ENCODE results near the gene PRR20E. TPM values are rescaled to one million over a fixed set of nuclear protein-coding genes. Genes with fewer than 3 reads are reported as not detected.
"Not testable (repeated sequence)": the region's sequence is repeated elsewhere in the genome, so short reads cannot be mapped to it uniquely, and the experiment has no call there.

Gene PRR20E
- not detected for polyA plus RNA-seq (2013, experiment 1 of 2)
- polyA plus RNA-seq (2013, experiment 2 of 2), result not detected

GRCh38 chr13:57166897-57167296, at the start of gene PRR20E:
Gene PRR20E (plus strand): TSS chr13:57167197. CDS start chr13:57167584, 387 bp downstream.
- H2AK5ac ChIP-seq (ENCODE audit: low read length, severe bottlenecking), result not testable (repeated sequence)
- no CpG with 5 or more reads among the region's 22 CpGs for WGBS

GRCh38 chr13:57123681-57124080, 43.3 kb upstream of the PRR20E start:
- no peak overlapping the region for H4K91ac ChIP-seq (ENCODE audit: low read length)
- H4K8ac ChIP-seq (ENCODE audit: low read length), result no peak overlapping the region
- DNase-seq, result no peak
- no peak overlapping the region for H2BK15ac ChIP-seq (ENCODE audit: low read depth, poor library complexity, severe bottlenecking)
- H3K14ac ChIP-seq (ENCODE audit: low read length in 2 of 2), result no peak overlapping the region
- no peak overlapping the region for H3K4me2 ChIP-seq (ENCODE audit: low read length, poor library complexity, severe bottlenecking)
- 33% methylated on average over 1 of the region's 1 CpG for WGBS
- H3K4me1 ChIP-seq (ENCODE audit: control insufficient read depth, insufficient read depth, low read depth, low read length), result no peaks in the 10 kb centered on the region
- no peak overlapping the region for H2BK12ac ChIP-seq (ENCODE audit: low read length in 2 of 2)
- H3K9me3 ChIP-seq (ENCODE audit: control insufficient read depth, low read length), result no peaks in the 10 kb centered on the region
- H3K9ac ChIP-seq (ENCODE audit: low read length), result no peak overlapping the region
- H3K23ac ChIP-seq (ENCODE audit: low read length in 2 of 2), result no peak overlapping the region
- no peaks in the 10 kb centered on the region for H3K27me3 ChIP-seq (ENCODE audit: control insufficient read depth in 1 of 2, insufficient read depth in 1 of 2, low read length in 2 of 2)
- H3K27ac ChIP-seq (ENCODE audit: low read length, poor library complexity, severe bottlenecking), result no peak overlapping the region
- H3K4ac ChIP-seq (ENCODE audit: low read depth in 1 of 2, low read length in 2 of 2), result no peak overlapping the region
- no peak overlapping the region for H2AFZ ChIP-seq (ENCODE audit: low read depth, low read length)
- no peaks in the 10 kb centered on the region for H3K36me3 ChIP-seq (ENCODE audit: control insufficient read depth in 1 of 2, insufficient read depth in 2 of 2, low read depth in 1 of 2, low read length in 2 of 2)
- no peak overlapping the region for H3K18ac ChIP-seq (ENCODE audit: low read depth in 1 of 2, low read length in 2 of 2)
- H3K79me1 ChIP-seq (replicated peaks; ENCODE audit: low read length, poor library complexity, severe bottlenecking), result no peaks in the 10 kb centered on the region
- H2BK5ac ChIP-seq (ENCODE audit: low read depth, low read length, poor library complexity, severe bottlenecking), result no peak overlapping the region
- no peak overlapping the region for H2BK120ac ChIP-seq (ENCODE audit: low read depth, low read length)
- H3K4me3 ChIP-seq (ENCODE audit: insufficient read depth in 1 of 2, low read depth in 1 of 2, low read length in 2 of 2), result no peak overlapping the region
- no peak overlapping the region for H2AK5ac ChIP-seq (ENCODE audit: low read length, severe bottlenecking)

More at GRCh38 chr13:57166897-57167296, at the start of gene PRR20E:
- H3K36me3 ChIP-seq (ENCODE audit: control insufficient read depth in 1 of 2, insufficient read depth in 2 of 2, low read depth in 1 of 2, low read length in 2 of 2); H3K4ac ChIP-seq (ENCODE audit: low read depth in 1 of 2, low read length in 2 of 2); H3K18ac ChIP-seq (ENCODE audit: low read depth in 1 of 2, low read length in 2 of 2); H3K23ac ChIP-seq (ENCODE audit: low read length in 2 of 2); DNase-seq; H2BK120ac ChIP-seq (ENCODE audit: low read depth, low read length); H4K91ac ChIP-seq (ENCODE audit: low read length); H3K9me3 ChIP-seq (ENCODE audit: control insufficient read depth, low read length); H3K9ac ChIP-seq (ENCODE audit: low read length); H3K27me3 ChIP-seq (ENCODE audit: control insufficient read depth in 1 of 2, insufficient read depth in 1 of 2, low read length in 2 of 2); H2AFZ ChIP-seq (ENCODE audit: low read depth, low read length); H3K14ac ChIP-seq (ENCODE audit: low read length in 2 of 2); H2BK15ac ChIP-seq (ENCODE audit: low read depth, poor library complexity, severe bottlenecking); H2BK5ac ChIP-seq (ENCODE audit: low read depth, low read length, poor library complexity, severe bottlenecking); H3K27ac ChIP-seq (ENCODE audit: low read length, poor library complexity, severe bottlenecking); H3K4me2 ChIP-seq (ENCODE audit: low read length, poor library complexity, severe bottlenecking); H4K8ac ChIP-seq (ENCODE audit: low read length); H3K79me1 ChIP-seq (replicated peaks; ENCODE audit: low read length, poor library complexity, severe bottlenecking); H2BK12ac ChIP-seq (ENCODE audit: low read length in 2 of 2); H3K4me1 ChIP-seq (ENCODE audit: control insufficient read depth, insufficient read depth, low read depth, low read length); H3K4me3 ChIP-seq (ENCODE audit: insufficient read depth in 1 of 2, low read depth in 1 of 2, low read length in 2 of 2): not testable (repeated sequence)

GRCh38 chr13:57128909-57129308, 38.1 kb upstream of the PRR20E start:
- Histone ChIP-seq H3K14ac (ENCODE audit: low read length in 2 of 2) (no peak overlapping the region), H2AFZ (ENCODE audit: low read depth, low read length) (no peak overlapping the region), H3K36me3 (ENCODE audit: control insufficient read depth in 1 of 2, insufficient read depth in 2 of 2, low read depth in 1 of 2, low read length in 2 of 2) (no peaks in the 10 kb centered on the region), H2BK120ac (ENCODE audit: low read depth, low read length) (no peak overlapping the region), H3K4me2 (ENCODE audit: low read length, poor library complexity, severe bottlenecking) (no peak overlapping the region), H3K4me3 (ENCODE audit: insufficient read depth in 1 of 2, low read depth in 1 of 2, low read length in 2 of 2) (no peak overlapping the region), H4K8ac (ENCODE audit: low read length) (no peak overlapping the region), H2BK15ac (ENCODE audit: low read depth, poor library complexity, severe bottlenecking) (no peak overlapping the region), H3K4ac (ENCODE audit: low read depth in 1 of 2, low read length in 2 of 2) (no peak overlapping the region), H3K27me3 (ENCODE audit: control insufficient read depth in 1 of 2, insufficient read depth in 1 of 2, low read length in 2 of 2) (no peaks in the 10 kb centered on the region), H3K18ac (ENCODE audit: low read depth in 1 of 2, low read length in 2 of 2) (no peak overlapping the region), H4K91ac (ENCODE audit: low read length) (no peak overlapping the region), H3K4me1 (ENCODE audit: control insufficient read depth, insufficient read depth, low read depth, low read length) (no peaks in the 10 kb centered on the region), H3K23ac (ENCODE audit: low read length in 2 of 2) (no peak overlapping the region), H2BK5ac (ENCODE audit: low read depth, low read length, poor library complexity, severe bottlenecking) (no peak overlapping the region), H3K9ac (ENCODE audit: low read length) (no peak overlapping the region), H2BK12ac (ENCODE audit: low read length in 2 of 2) (no peak overlapping the region), H3K9me3 (ENCODE audit: control insufficient read depth, low read length) (peaks cover 7% of the 10 kb centered on the region), H2AK5ac (ENCODE audit: low read length, severe bottlenecking) (no peak overlapping the region), H3K27ac (ENCODE audit: low read length, poor library complexity, severe bottlenecking) (no peak overlapping the region), H3K79me1 (replicated peaks; ENCODE audit: low read length, poor library complexity, severe bottlenecking) (no peaks in the 10 kb centered on the region)
- WGBS, result 70% methylated on average over 6 of the region's 6 CpGs
- DNase-seq, result no peak

GRCh38 chr13:57136093-57136492, 30.9 kb upstream of the PRR20E start:
- Histone ChIP-seq H4K91ac (ENCODE audit: low read length) (no peak overlapping the region), H3K4me2 (ENCODE audit: low read length, poor library complexity, severe bottlenecking) (no peak overlapping the region), H2BK5ac (ENCODE audit: low read depth, low read length, poor library complexity, severe bottlenecking) (no peak overlapping the region), H2BK120ac (ENCODE audit: low read depth, low read length) (no peak overlapping the region), H2BK15ac (ENCODE audit: low read depth, poor library complexity, severe bottlenecking) (no peak overlapping the region), H3K4ac (ENCODE audit: low read depth in 1 of 2, low read length in 2 of 2) (no peak overlapping the region), H3K4me1 (ENCODE audit: control insufficient read depth, insufficient read depth, low read depth, low read length) (no peaks in the 10 kb centered on the region), H3K9me3 (ENCODE audit: control insufficient read depth, low read length) (peaks cover 6% of the 10 kb centered on the region), H3K23ac (ENCODE audit: low read length in 2 of 2) (no peak overlapping the region), H3K36me3 (ENCODE audit: control insufficient read depth in 1 of 2, insufficient read depth in 2 of 2, low read depth in 1 of 2, low read length in 2 of 2) (no peaks in the 10 kb centered on the region), H2BK12ac (ENCODE audit: low read length in 2 of 2) (no peak overlapping the region), H3K27me3 (ENCODE audit: control insufficient read depth in 1 of 2, insufficient read depth in 1 of 2, low read length in 2 of 2) (no peaks in the 10 kb centered on the region), H2AK5ac (ENCODE audit: low read length, severe bottlenecking) (no peak overlapping the region), H3K14ac (ENCODE audit: low read length in 2 of 2) (no peak overlapping the region), H3K4me3 (ENCODE audit: insufficient read depth in 1 of 2, low read depth in 1 of 2, low read length in 2 of 2) (no peak overlapping the region), H4K8ac (ENCODE audit: low read length) (no peak overlapping the region), H3K79me1 (replicated peaks; ENCODE audit: low read length, poor library complexity, severe bottlenecking) (no peaks in the 10 kb centered on the region), H3K9ac (ENCODE audit: low read length) (no peak overlapping the region), H3K27ac (ENCODE audit: low read length, poor library complexity, severe bottlenecking) (no peak overlapping the region), H2AFZ (ENCODE audit: low read depth, low read length) (no peak overlapping the region), H3K18ac (ENCODE audit: low read depth in 1 of 2, low read length in 2 of 2) (no peak overlapping the region)
- WGBS, result 82% methylated on average over 2 of the region's 2 CpGs
- DNase-seq, result no peak

Measured in mesenchymal stem cell (in vitro differentiated cells and primary cell).